ENCODE results near the gene SNRK.

Gene SNRK

DNA sequence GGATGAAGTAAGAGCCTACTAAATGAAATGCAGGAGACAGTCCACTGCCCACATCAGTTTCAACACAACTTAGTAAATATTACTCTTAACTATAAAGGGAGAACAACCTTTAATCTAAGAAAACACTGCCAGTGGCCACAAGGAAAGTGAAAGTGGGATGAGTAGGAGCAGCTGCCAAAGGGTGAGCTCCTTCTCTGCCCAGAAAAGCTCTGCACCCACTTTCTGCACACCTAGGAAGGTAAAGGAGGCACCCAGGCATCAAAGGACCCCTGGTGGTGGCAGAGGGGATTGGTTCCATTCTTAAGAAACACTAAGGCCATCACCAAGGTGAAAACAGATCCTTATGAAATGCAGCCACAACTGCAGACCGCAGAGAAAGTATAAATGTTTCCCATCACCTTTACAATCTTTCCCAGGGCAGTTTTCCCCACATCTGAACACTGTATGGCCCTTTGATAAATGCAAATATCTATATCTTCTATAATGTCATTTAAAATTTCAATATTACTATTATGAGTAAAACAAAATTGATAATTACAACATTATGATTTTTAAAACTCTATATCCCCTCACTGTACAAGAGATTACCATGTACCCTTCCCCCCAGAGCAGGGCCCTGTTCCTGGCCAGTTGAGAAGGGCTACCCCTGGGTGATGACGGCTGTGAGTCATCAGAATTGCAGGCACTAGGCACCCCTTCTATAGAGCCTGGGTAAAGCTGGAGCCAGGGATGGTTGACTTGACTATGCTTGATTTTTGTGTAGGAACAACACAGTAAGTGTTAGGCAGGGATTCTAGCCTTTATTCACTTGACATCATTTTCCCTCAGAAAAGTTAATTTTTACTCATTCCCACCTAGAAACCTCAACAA, 92.0 kb downstream of the SNRK start:
- Histone ChIP-seq H3K9ac (ENCODE audit: low read length) (no peak overlapping the region), H3K27ac (ENCODE audit: low read length) (no peak overlapping the region), H3K36me3 (ENCODE audit: control insufficient read depth, low read depth, low read length) (no peaks in the 10 kb centered on the region), H3K4me1 (ENCODE audit: control insufficient read depth, low read depth, low read length) (peaks cover 3% of the 10 kb centered on the region), H3K4me3 (ENCODE audit: low read length) (no peak overlapping the region), H3K27me3 (ENCODE audit: control insufficient read depth, insufficient read depth, low read length) (no peaks in the 10 kb centered on the region), H3K9me3 (ENCODE audit: control insufficient read depth, low read depth, low read length) (no peaks in the 10 kb centered on the region)

DNA sequence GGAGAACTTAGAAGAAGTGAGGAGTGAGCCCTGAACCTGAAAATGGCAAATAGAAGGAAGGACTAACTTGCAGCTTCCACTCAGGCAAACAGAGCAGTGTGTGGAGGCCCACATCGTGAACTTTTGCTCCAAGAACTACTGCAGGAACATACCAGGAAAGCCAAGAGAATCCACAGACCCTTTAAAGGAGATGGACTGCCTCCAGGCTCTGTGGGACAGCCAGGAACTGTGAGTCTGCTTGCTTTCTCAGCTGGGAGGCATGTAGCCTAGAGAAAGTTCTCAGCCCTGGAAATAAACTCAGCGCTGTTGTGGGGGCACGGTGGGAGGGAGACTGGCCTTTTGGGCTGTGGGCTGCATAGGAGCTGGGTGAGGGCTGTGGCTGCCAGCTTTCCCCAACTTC, 93.0 kb downstream of the SNRK start:
- H3K36me3 ChIP-seq (ENCODE audit: control insufficient read depth, low read depth, low read length), result no peaks in the 10 kb centered on the region
- no peak overlapping the region for H3K9ac ChIP-seq (ENCODE audit: low read length)
- no peaks in the 10 kb centered on the region for H3K9me3 ChIP-seq (ENCODE audit: control insufficient read depth, low read depth, low read length)
- H3K4me1 ChIP-seq (ENCODE audit: control insufficient read depth, low read depth, low read length), result no peaks in the 10 kb centered on the region
- no peak overlapping the region for H3K4me3 ChIP-seq (ENCODE audit: low read length)
- H3K27me3 ChIP-seq (ENCODE audit: control insufficient read depth, insufficient read depth, low read length), result no peaks in the 10 kb centered on the region
- no peak overlapping the region for H3K27ac ChIP-seq (ENCODE audit: low read length)

DNA sequence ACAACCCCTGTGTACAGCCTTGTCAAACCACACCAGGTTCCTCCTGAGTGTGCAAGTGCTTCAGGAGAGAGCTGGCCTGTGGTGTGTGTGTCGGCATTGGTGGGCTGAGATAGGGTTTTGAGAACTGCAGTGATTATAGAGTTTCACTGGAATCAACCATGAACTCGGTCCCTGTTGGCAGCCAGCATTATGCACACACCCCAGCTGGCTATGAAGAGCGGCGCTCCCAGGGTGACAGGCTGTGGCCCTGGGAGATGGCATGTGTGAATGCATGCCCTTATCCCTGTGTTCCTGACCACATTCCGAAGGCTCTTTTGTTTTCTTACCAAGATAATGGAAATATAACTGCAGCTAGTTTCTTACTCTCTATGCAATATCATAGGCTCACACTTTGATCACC, 101.8 kb downstream of the SNRK start:
- Histone ChIP-seq H3K9ac (ENCODE audit: low read length) (no peak overlapping the region), H3K27ac (ENCODE audit: low read length) (no peak overlapping the region), H3K4me1 (ENCODE audit: control insufficient read depth, low read depth, low read length) (peaks cover 13% of the 10 kb centered on the region), H3K4me3 (ENCODE audit: low read length) (no peak overlapping the region), H3K27me3 (ENCODE audit: control insufficient read depth, insufficient read depth, low read length) (no peaks in the 10 kb centered on the region), H3K9me3 (ENCODE audit: control insufficient read depth, low read depth, low read length) (no peaks in the 10 kb centered on the region), H3K36me3 (ENCODE audit: control insufficient read depth, low read depth, low read length) (no peaks in the 10 kb centered on the region)

DNA sequence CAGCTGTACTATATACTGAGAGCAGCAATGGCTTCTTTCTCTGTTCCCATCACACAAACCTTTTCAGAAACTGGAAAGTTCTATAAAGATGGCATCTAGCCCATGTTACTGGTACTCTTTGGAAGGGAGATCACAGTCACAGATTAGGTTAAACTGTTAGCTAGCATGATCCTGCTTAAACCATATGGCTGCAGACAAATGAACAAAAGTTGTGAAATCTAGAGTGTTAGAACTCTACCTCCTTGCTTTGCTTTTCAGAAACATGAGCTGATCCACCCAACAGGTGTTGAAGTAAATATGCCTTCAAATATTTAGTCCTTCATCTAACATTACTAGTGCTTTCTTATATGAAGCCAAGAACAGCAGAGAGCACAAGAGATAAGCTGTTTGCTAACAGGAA, 102.6 kb downstream of the SNRK start:
- Histone ChIP-seq H3K27ac (ENCODE audit: low read length) (no peak overlapping the region), H3K9ac (ENCODE audit: low read length) (no peak overlapping the region)

DNA sequence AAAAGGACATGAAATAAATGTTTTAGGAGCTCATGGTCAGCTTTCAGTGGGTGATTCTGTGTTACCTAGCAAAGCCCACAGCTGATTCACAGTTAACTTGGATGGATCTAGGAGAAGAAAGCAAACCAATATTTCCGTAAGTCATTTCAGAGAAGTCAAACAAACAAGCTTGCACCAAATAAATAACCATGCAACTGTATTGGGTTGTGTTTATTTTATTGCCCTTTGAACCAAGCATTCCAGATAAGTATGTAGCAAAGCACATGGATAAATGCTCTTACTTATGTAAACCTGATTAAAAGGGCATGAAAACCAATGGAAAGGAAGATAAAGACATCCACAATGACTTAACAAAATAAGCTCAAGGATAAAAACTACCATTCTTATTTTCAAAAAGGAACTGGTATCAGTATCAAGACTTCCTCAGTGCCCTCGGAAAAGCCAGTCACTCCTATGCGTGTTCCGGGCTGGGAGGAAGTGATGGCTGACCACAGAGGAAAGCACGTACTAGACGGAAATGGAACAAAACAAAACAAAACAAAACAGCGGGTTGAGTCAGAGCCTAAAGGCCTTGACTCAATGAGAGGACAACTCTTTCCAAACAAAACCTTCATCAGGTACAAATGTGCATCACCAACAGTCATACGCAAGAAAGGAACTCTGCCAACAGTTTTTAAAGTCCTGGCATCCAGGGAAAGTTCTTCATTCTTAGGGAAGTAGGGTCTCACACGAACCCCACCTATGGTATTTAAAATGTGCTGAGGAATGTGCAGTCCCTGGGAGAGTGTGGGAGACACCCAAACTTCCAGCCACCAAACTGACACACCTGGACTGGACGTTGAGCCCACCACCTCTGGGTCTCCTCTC, 103.3 kb downstream of the SNRK start:
- peaks cover 13% of the 10 kb centered on the region for H3K4me1 ChIP-seq (ENCODE audit: control insufficient read depth, low read depth, low read length)
- H3K9me3 ChIP-seq (ENCODE audit: control insufficient read depth, low read depth, low read length), result no peaks in the 10 kb centered on the region
- no peak overlapping the region for H3K4me3 ChIP-seq (ENCODE audit: low read length)
- no peaks in the 10 kb centered on the region for H3K27me3 ChIP-seq (ENCODE audit: control insufficient read depth, insufficient read depth, low read length)
- H3K27ac ChIP-seq (ENCODE audit: low read length), result no peak overlapping the region
- H3K36me3 ChIP-seq (ENCODE audit: control insufficient read depth, low read depth, low read length), result no peaks in the 10 kb centered on the region
- no peak overlapping the region for H3K9ac ChIP-seq (ENCODE audit: low read length)

More for the DNA sequence above, 102.6 kb downstream of the SNRK start:
- H3K9me3 ChIP-seq (ENCODE audit: control insufficient read depth, low read depth, low read length), result no peaks in the 10 kb centered on the region
- H3K4me1 ChIP-seq (ENCODE audit: control insufficient read depth, low read depth, low read length), result peaks cover 13% of the 10 kb centered on the region
- no peaks in the 10 kb centered on the region for H3K36me3 ChIP-seq (ENCODE audit: control insufficient read depth, low read depth, low read length)
- H3K4me3 ChIP-seq (ENCODE audit: low read length), result no peak overlapping the region
- H3K27me3 ChIP-seq (ENCODE audit: control insufficient read depth, insufficient read depth, low read length), result no peaks in the 10 kb centered on the region

DNA sequence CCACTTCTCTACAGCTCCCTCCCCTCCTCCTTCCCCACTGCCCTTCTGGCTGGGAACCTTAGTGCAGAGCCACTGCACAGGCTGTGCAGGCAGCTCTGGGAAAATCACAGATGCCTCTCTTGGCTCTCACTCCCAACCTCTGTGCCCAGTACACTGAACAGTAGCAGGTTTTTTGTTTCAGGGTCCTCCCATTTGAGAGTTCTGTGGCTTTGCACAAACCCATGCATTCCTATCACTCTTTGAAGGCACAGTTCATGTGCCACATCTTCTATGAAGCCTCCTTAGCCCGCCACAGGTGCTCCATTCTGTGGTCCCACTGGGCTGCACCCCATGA, 103.9 kb downstream of the SNRK start:
- no peak overlapping the region for H3K4me3 ChIP-seq (ENCODE audit: low read length)
- H3K27me3 ChIP-seq (ENCODE audit: control insufficient read depth, insufficient read depth, low read length), result no peaks in the 10 kb centered on the region
- no peak overlapping the region for H3K9ac ChIP-seq (ENCODE audit: low read length)
- peaks cover 13% of the 10 kb centered on the region for H3K4me1 ChIP-seq (ENCODE audit: control insufficient read depth, low read depth, low read length)
- no peaks in the 10 kb centered on the region for H3K9me3 ChIP-seq (ENCODE audit: control insufficient read depth, low read depth, low read length)
- H3K27ac ChIP-seq (ENCODE audit: low read length), result no peak overlapping the region
- no peaks in the 10 kb centered on the region for H3K36me3 ChIP-seq (ENCODE audit: control insufficient read depth, low read depth, low read length)

DNA sequence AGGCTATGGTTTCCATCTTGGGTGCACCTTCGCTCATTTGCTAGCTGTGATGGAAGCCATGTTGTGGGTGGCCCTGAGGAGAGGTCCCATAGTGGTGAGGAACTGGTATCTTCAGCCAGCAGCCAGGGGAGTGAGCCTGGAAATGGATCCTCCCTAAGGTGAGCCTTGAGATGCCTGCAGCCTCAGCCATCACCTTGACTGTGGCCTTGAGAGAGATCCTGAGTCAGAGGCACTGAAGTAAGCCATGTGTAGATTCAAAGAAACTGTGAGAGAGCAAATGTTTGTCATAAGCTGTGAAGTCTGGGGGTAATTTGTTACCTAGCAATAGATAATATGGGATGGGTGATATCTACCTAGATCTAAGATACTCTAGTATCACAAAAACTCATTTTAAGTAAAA, 105.3 kb downstream of the SNRK start:
- Histone ChIP-seq H3K9ac (ENCODE audit: low read length) (no peak overlapping the region), H3K36me3 (ENCODE audit: control insufficient read depth, low read depth, low read length) (no peaks in the 10 kb centered on the region), H3K4me3 (ENCODE audit: low read length) (no peak overlapping the region), H3K27me3 (ENCODE audit: control insufficient read depth, insufficient read depth, low read length) (no peaks in the 10 kb centered on the region), H3K9me3 (ENCODE audit: control insufficient read depth, low read depth, low read length) (no peaks in the 10 kb centered on the region), H3K27ac (ENCODE audit: low read length) (no peak overlapping the region), H3K4me1 (ENCODE audit: control insufficient read depth, low read depth, low read length) (peaks cover 5% of the 10 kb centered on the region)

DNA sequence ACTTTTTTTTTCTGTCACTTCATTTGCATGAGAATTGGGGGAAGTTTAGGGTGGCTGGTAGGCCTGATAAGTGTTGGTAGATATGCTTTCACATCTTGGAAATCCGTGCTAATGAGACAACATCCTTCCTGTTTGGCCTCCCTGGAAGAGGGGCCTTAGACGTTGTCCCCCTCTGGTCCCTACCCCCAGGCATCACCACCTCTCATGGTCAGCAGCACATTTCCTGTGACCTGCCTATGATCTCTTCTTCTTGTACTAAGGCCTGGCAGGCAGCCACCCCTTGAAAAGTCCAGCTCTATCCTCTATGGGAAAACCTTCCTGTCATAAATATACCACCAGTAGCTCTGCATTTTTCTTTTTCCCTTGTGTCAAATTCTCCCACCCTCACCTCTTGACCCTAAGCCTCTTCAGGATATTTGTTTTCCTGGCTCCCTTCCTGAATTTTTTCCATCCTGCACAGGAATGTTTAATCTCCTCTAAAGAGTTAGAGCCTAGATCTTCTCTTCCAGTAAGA, 107.8 kb downstream of the SNRK start:
- Histone ChIP-seq H3K27me3 (ENCODE audit: control insufficient read depth, insufficient read depth, low read length) (no peaks in the 10 kb centered on the region), H3K36me3 (ENCODE audit: control insufficient read depth, low read depth, low read length) (no peaks in the 10 kb centered on the region), H3K9ac (ENCODE audit: low read length) (no peak overlapping the region), H3K4me1 (ENCODE audit: control insufficient read depth, low read depth, low read length) (no peaks in the 10 kb centered on the region), H3K4me3 (ENCODE audit: low read length) (no peak overlapping the region), H3K9me3 (ENCODE audit: control insufficient read depth, low read depth, low read length) (no peaks in the 10 kb centered on the region), H3K27ac (ENCODE audit: low read length) (no peak overlapping the region)

DNA sequence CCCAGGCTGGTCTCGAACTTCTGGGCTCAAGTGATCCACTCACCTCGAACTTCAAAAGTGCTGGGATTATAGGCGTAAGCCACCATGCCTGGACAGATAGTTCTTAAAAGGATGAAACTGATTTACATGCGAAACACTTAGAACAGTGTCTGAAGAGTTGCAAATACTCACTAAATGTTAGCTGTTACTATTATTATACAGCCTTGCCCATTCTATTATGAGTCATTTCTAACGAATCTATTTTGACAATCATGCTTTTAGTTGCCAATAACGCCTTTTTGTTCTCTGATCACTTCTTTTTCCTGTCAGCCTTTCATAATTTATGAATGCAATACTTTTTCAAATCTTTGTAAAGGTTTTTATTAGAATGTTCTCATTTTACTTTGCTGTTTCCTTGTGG, 112.7 kb downstream of the SNRK start:
- H3K4me1 ChIP-seq (ENCODE audit: control insufficient read depth, low read depth, low read length), result no peaks in the 10 kb centered on the region
- H3K27ac ChIP-seq (ENCODE audit: low read length), result no peak overlapping the region
- no peak overlapping the region for H3K4me3 ChIP-seq (ENCODE audit: low read length)
- H3K36me3 ChIP-seq (ENCODE audit: control insufficient read depth, low read depth, low read length), result no peaks in the 10 kb centered on the region
- H3K9ac ChIP-seq (ENCODE audit: low read length), result no peak overlapping the region
- H3K27me3 ChIP-seq (ENCODE audit: control insufficient read depth, insufficient read depth, low read length), result no peaks in the 10 kb centered on the region
- no peaks in the 10 kb centered on the region for H3K9me3 ChIP-seq (ENCODE audit: control insufficient read depth, low read depth, low read length)

DNA sequence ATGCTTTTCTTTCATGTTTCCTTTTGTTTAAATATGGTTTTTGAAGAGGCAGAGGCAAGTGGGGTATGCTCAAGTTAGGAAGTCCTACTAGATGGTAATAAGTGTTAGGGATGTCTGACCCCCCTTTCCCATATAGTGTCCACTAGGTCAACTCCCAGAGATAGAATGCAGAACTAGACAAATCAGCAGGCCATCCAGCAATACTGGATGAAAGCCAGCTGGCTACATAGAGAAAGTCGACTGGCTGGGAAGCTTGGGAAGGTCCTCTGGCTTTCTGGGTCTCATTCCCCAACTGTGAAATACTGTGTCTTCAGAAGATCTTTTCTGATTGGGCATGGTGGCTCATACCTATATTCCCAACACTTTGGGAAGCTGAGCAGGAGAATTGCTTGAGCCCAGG, 113.8 kb downstream of the SNRK start:
- H3K9ac ChIP-seq (ENCODE audit: low read length), result no peak overlapping the region
- no peak overlapping the region for H3K4me3 ChIP-seq (ENCODE audit: low read length)

More for the DNA sequence above, 113.8 kb downstream of the SNRK start:
- Histone ChIP-seq H3K36me3 (ENCODE audit: control insufficient read depth, low read depth, low read length) (no peaks in the 10 kb centered on the region), H3K27me3 (ENCODE audit: control insufficient read depth, insufficient read depth, low read length) (no peaks in the 10 kb centered on the region), H3K4me1 (ENCODE audit: control insufficient read depth, low read depth, low read length) (no peaks in the 10 kb centered on the region), H3K27ac (ENCODE audit: low read length) (no peak overlapping the region), H3K9me3 (ENCODE audit: control insufficient read depth, low read depth, low read length) (no peaks in the 10 kb centered on the region)

All from iPS-18a (cell line).